Ectodermal cell (in vitro differentiated cells): ENCODE measurements around the gene BRICD5.

Experiments
- H3K27ac ChIP-seq: 2 replicates; pipeline ENCODE4 v1.7.0; 2013; ENCODE audit warnings: mild to moderate bottlenecking, low read depth, low read length; ENCODE audit not compliant: insufficient read depth, poor library complexity, severe bottlenecking
- H3K27me3 ChIP-seq: 2 replicates; pipeline ENCODE4 v1.7.0; 2013; ENCODE audit warnings: mild to moderate bottlenecking, low read length; ENCODE audit not compliant: insufficient read depth, control insufficient read depth, poor library complexity, severe bottlenecking
- H3K36me3 ChIP-seq: one replicate; pipeline ENCODE4 v1.7.0; 2013; ENCODE audit warnings: low read length; ENCODE audit not compliant: control insufficient read depth, insufficient read depth
- H3K4me1 ChIP-seq: one replicate; pipeline ENCODE4 v1.7.0; 2013; ENCODE audit warnings: low read length; ENCODE audit not compliant: control insufficient read depth, insufficient read depth
- H3K4me3 ChIP-seq: 2 replicates; pipeline ENCODE4 v1.7.0; 2013; ENCODE audit warnings: low read depth, low read length, control low read depth; ENCODE audit not compliant: insufficient read depth
- H3K9me3 ChIP-seq: 2 replicates; pipeline ENCODE4 v1.7.0; 2013; ENCODE audit warnings: mild to moderate bottlenecking, low read length, moderate library complexity; ENCODE audit not compliant: control insufficient read depth
- WGBS, 2 experiments: methylation state at CpG; one replicate each; pipeline ENCODE4 v1.1.7; 2013; ENCODE audit warnings: missing lambda C conversion rate in 2 of 2; 5-methylcytosine and 5-hydroxymethylcytosine counted together

Gene BRICD5

GRCh38 chr16:2166263-2167067 lies 44.2 kb downstream of the BRICD5 start:
- WGBS, 2 experiments, result 95 to 96% methylated on average over 17 of the region's 17 CpGs

GRCh38 chr16:2165861-2166260 lies 44.8 kb downstream of the BRICD5 start:
- H3K4me3 ChIP-seq, result no peak overlapping the region
- H3K4me1 ChIP-seq, result peaks cover 4% of the 10 kb centered on the region
- peaks cover 9% of the 10 kb centered on the region for H3K36me3 ChIP-seq
- no peaks in the 10 kb centered on the region for H3K9me3 ChIP-seq
- 95 to 97% methylated on average over 12 of the region's 12 CpGs for WGBS, 2 experiments
- no peak overlapping the region for H3K27ac ChIP-seq
- no peaks in the 10 kb centered on the region for H3K27me3 ChIP-seq

More at GRCh38 chr16:2166263-2167067, 44.2 kb downstream of the BRICD5 start:
- H3K27ac ChIP-seq, result no peak overlapping the region
- no peaks in the 10 kb centered on the region for H3K27me3 ChIP-seq
- no peaks in the 10 kb centered on the region for H3K4me1 ChIP-seq
- no peaks in the 10 kb centered on the region for H3K9me3 ChIP-seq
- H3K36me3 ChIP-seq, result peaks cover 9% of the 10 kb centered on the region
- no peak overlapping the region for H3K4me3 ChIP-seq

GRCh38 chr16:2163211-2163881 lies 47.3 kb downstream of the BRICD5 start:
- Histone ChIP-seq H3K4me1 (peaks cover 27% of the 10 kb centered on the region), H3K27ac (no peak overlapping the region), H3K27me3 (no peaks in the 10 kb centered on the region), H3K36me3 (peaks cover 7% of the 10 kb centered on the region), H3K9me3 (no peaks in the 10 kb centered on the region), H3K4me3 (no peak overlapping the region)
- 96% methylated on average over 26 of the region's 26 CpGs for WGBS, 2 experiments

- 91 to 93% methylated on average over 13 of the region's 13 CpGs for WGBS, 2 experiments
- no peak overlapping the region for H3K4me3 ChIP-seq
Observed at GRCh38 chr16:2162676-2163118, 48.0 kb downstream of the BRICD5 start.

GRCh38 chr16:2161911-2162310 lies 48.8 kb downstream of the BRICD5 start:
- Histone ChIP-seq H3K4me3 (no peak overlapping the region), H3K27me3 (no peaks in the 10 kb centered on the region), H3K4me1 (peaks cover 35% of the 10 kb centered on the region), H3K36me3 (peaks cover 7% of the 10 kb centered on the region), H3K9me3 (no peaks in the 10 kb centered on the region), H3K27ac (no peak overlapping the region)
- WGBS, 2 experiments, result 96% methylated on average over 10 of the region's 10 CpGs

More at GRCh38 chr16:2162676-2163118, 48.0 kb downstream of the BRICD5 start:
- H3K36me3 ChIP-seq, result peaks cover 7% of the 10 kb centered on the region
- no peaks in the 10 kb centered on the region for H3K27me3 ChIP-seq
- no peak overlapping the region for H3K27ac ChIP-seq
- peaks cover 31% of the 10 kb centered on the region for H3K4me1 ChIP-seq
- no peaks in the 10 kb centered on the region for H3K9me3 ChIP-seq

GRCh38 chr16:2160915-2161551 lies 49.6 kb downstream of the BRICD5 start:
- no peaks in the 10 kb centered on the region for H3K27me3 ChIP-seq
- H3K4me1 ChIP-seq, result peaks cover 39% of the 10 kb centered on the region
- H3K36me3 ChIP-seq, result peaks cover 6% of the 10 kb centered on the region
- no peaks in the 10 kb centered on the region for H3K9me3 ChIP-seq
- H3K27ac ChIP-seq, result peak overlapping the region; percentile 8
- 69 to 73% methylated on average over 19 to 20 of the region's 20 CpGs for WGBS, 2 experiments
- H3K4me3 ChIP-seq, result no peak overlapping the region
